Transverse colon (tissue), 4 donors: Measurements from ENCODE around the gene MTURN. TPM values are rescaled to one million over a fixed set of nuclear protein-coding genes. Genes with fewer than 3 reads are reported as not detected.

Source experiments
- DNase-seq: peaks from one replicate; pipeline ENCODE4 v3.0.0-alpha.2; 2019
- H3K27ac ChIP-seq, 4 donors: fragments of 200-600 bp; sonication (generic); 2 replicates each; pipeline ENCODE4 v1.5.1; 2016 to 2018; ENCODE audit warnings: inconsistent platforms in 4 of 4
- H3K27me3 ChIP-seq: fragments of 200-600 bp; sonication (generic); 2 replicates; pipeline ENCODE4 v1.5.1; 2017; ENCODE audit warnings: inconsistent platforms
- H3K36me3 ChIP-seq, 4 donors: fragments of 200-600 bp; sonication (generic); 2 replicates each; pipeline ENCODE4 v1.5.1; 2017 to 2019; ENCODE audit warnings: inconsistent platforms in 4 of 4
- H3K4me1 ChIP-seq, 4 donors: fragments of 200-600 bp; sonication (generic); 2 replicates each; pipeline ENCODE4 v1.5.1; 2017 to 2020; ENCODE audit warnings: inconsistent platforms in 4 of 4
- H3K4me3 ChIP-seq, 4 donors: fragments of 200-600 bp; sonication (generic); 1 replicate in 1 of 4; 2 replicates in 3 of 4; pipeline versions ENCODE4 v1.5.1 to v1.6.1; 2017 to 2019; ENCODE audit warnings: inconsistent platforms in 4 of 4
- H3K9me3 ChIP-seq, 2 donors: fragments of 200-600 bp; sonication (generic); 2 replicates each; pipeline ENCODE4 v1.5.1; 2017 to 2019; ENCODE audit warnings: inconsistent platforms in 2 of 2
- CTCF ChIP-seq, 5 experiments: fragments of 200-600 bp in 3 of 5; fragments of 450-650 bp in 2 of 5; sonication (generic) in 3 of 5; IDR thresholded peaks; 1 replicate in 2 of 5; 2 replicates in 3 of 5; pipeline ENCODE4 v1.5.1; 2016 to 2017; ENCODE audit warnings: antibody characterized with exemption in 5 of 5, inconsistent platforms in 3 of 5, mild to moderate bottlenecking in 2 of 5, moderate library complexity in 1 of 5
- EP300 ChIP-seq: sonication (generic); formaldehyde crosslinking; IDR thresholded peaks from one replicate; pipeline ENCODE4 v1.6.1; 2017; ENCODE audit warnings: antibody characterized with exemption, low read depth
- POLR2A ChIP-seq: fragments of 450-650 bp; IDR thresholded peaks from one replicate; pipeline ENCODE4 v1.6.1; 2016; ENCODE audit warnings: antibody characterized with exemption, mild to moderate bottlenecking, moderate library complexity
- POLR2AphosphoS5 ChIP-seq, 3 donors: sonication (generic); formaldehyde crosslinking; IDR thresholded peaks; one replicate each; pipeline ENCODE4 v1.6.1; 2016; ENCODE audit warnings: antibody characterized with exemption in 3 of 3
- WGBS, 2 donors: methylation state at CpG; one replicate each; pipeline ENCODE4 v1.1.5; 2018; ENCODE audit warnings: low coverage in 1 of 2; 5-methylcytosine and 5-hydroxymethylcytosine counted together
- in situ Hi-C, 4 donors: fragments of 200-750 bp; cut with MboI; loops; one replicate each; pipeline versions ENCODE4 v1.15.0 to v1.15.1; 2017; ENCODE audit warnings: low sequenced_read_pairs in 3 of 4, low pct_ligation_motif_present in 1 of 4, low pct_unique_long_range_greater_than_20kb in 1 of 4
- intact Hi-C: fragments of 100-400 bp; cut with DNase I; formaldehyde crosslinking; loops from one replicate; pipeline ENCODE4 v1.15.1; 2023; ENCODE audit warnings: low total_unique reads
- total RNA-seq, 4 donors: library from RNA; depleted of rRNA; stranded (reverse); fragments of >200 nt; gene quantifications; one replicate each; pipeline ENCODE4 v1.1.0, GENCODE V29; 2016

MTURN gene
- total RNA-seq, 4 donors from 2014 or later, result 7.9 to 28.3 (median 15.0) TPM

GRCh38 chr7:30175180-30175579 is 40.4 kb downstream of the MTURN start:
- H3K27ac ChIP-seq, result no peak overlapping the region
- no peak overlapping the region for H3K4me3 ChIP-seq
- no peak for TF ChIP-seq POLR2A
- no peak for TF ChIP-seq EP300
- TF ChIP-seq POLR2AphosphoS5 (IDR thresholded peaks at IDR 0.05), result no peak
- TF ChIP-seq CTCF (IDR thresholded peaks at IDR 0.05), result no peak
- no peaks in the 10 kb centered on the region for H3K36me3 ChIP-seq
- H3K27me3 ChIP-seq, result no peaks in the 10 kb centered on the region
- H3K9me3 ChIP-seq, result no peaks in the 10 kb centered on the region
- peaks cover 7 to 33% (median 18%) of the 10 kb centered on the region in 4 donors for H3K4me1 ChIP-seq
- no peak for DNase-seq
- 29 to 46% methylated on average over 2 to 3 of the region's 3 CpGs for WGBS, 2 donors
- intact Hi-C loops (no loop called here), in situ Hi-C loops (no loop called here)

- no peak for TF ChIP-seq POLR2AphosphoS5 (IDR thresholded peaks at IDR 0.05)
- TF ChIP-seq EP300, result no peak
- 85 to 88% methylated on average over 5 to 7 of the region's 7 CpGs for WGBS, 2 donors
- H3K4me3 ChIP-seq, result no peak overlapping the region
- peaks cover 7 to 33% (median 18%) of the 10 kb centered on the region in 4 donors for H3K4me1 ChIP-seq
- no peaks in the 10 kb centered on the region for H3K27me3 ChIP-seq
- H3K9me3 ChIP-seq, result no peaks in the 10 kb centered on the region
- intact Hi-C loops, result no loop called here
- no peaks in the 10 kb centered on the region for H3K36me3 ChIP-seq
- in situ Hi-C loops, result no loop called here
- no peak overlapping the region for H3K27ac ChIP-seq
- no peak for DNase-seq
Observed at GRCh38 chr7:30175636-30176147, 40.9 kb downstream of the MTURN start.

GRCh38 chr7:30176463-30177109 is 41.8 kb downstream of the MTURN start:
- H3K4me1 ChIP-seq, result peaks cover 7 to 33% (median 18%) of the 10 kb centered on the region in 4 donors
- no peaks in the 10 kb centered on the region for H3K9me3 ChIP-seq
- no peak for DNase-seq
- intact Hi-C loops, result no loop called here
- no peak overlapping the region for H3K27ac ChIP-seq
- in situ Hi-C loops, result no loop called here
- H3K27me3 ChIP-seq, result no peaks in the 10 kb centered on the region
- TF ChIP-seq POLR2A (no peak), EP300 (no peak)
- no peak overlapping the region for H3K4me3 ChIP-seq
- H3K36me3 ChIP-seq, result no peaks in the 10 kb centered on the region
- 78 to 100% methylated on average over 1 to 6 of the region's 6 CpGs for WGBS, 2 donors

GRCh38 chr7:30177186-30177585 is 42.4 kb downstream of the MTURN start:
- no peak for TF ChIP-seq EP300
- no peak for TF ChIP-seq CTCF (IDR thresholded peaks at IDR 0.05)
- no peak for TF ChIP-seq POLR2A
- TF ChIP-seq POLR2AphosphoS5 (IDR thresholded peaks at IDR 0.05), result no peak
- intact Hi-C loops, result no loop called here
- Histone ChIP-seq H3K4me1 (peaks cover 7 to 33% (median 17%) of the 10 kb centered on the region in 4 donors), H3K27me3 (no peaks in the 10 kb centered on the region), H3K27ac (no peak overlapping the region), H3K36me3 (no peaks in the 10 kb centered on the region), H3K4me3 (no peak overlapping the region), H3K9me3 (no peaks in the 10 kb centered on the region)
- DNase-seq, result no peak
- 96% methylated on average over 4 to 5 of the region's 5 CpGs for WGBS, 2 donors
- in situ Hi-C loops, result no loop called here

- H3K4me1 ChIP-seq, result peaks cover 7 to 29% (median 12%) of the 10 kb centered on the region in 4 donors
- no peak for DNase-seq
- no peaks in the 10 kb centered on the region for H3K27me3 ChIP-seq
- TF ChIP-seq EP300, result no peak
- no peak for TF ChIP-seq POLR2AphosphoS5 (IDR thresholded peaks at IDR 0.05)
- H3K27ac ChIP-seq, result no peak overlapping the region
- no peaks in the 10 kb centered on the region for H3K36me3 ChIP-seq
- no peaks in the 10 kb centered on the region for H3K9me3 ChIP-seq
- no peak overlapping the region for H3K4me3 ChIP-seq
- intact Hi-C loops (no loop called here), in situ Hi-C loops (no loop called here)
- 36 to 46% methylated on average over 2 to 3 of the region's 3 CpGs for WGBS, 2 donors
Observed at GRCh38 chr7:30177965-30178364, 43.2 kb downstream of the MTURN start.
